Activated T-helper 9 cell treated with anti-CD3 and anti-CD28 coated beads, Interleukin-2, amount 50 U/mL, for 16 hours (primary cell): ENCODE measurements around the gene NOXRED1.

Source experiments
- DNase-seq: peaks from one replicate; pipeline ENCODE4 v3.0.0-alpha.2; 2020; ENCODE audit warnings: low read depth

NOXRED1 gene

DNA sequence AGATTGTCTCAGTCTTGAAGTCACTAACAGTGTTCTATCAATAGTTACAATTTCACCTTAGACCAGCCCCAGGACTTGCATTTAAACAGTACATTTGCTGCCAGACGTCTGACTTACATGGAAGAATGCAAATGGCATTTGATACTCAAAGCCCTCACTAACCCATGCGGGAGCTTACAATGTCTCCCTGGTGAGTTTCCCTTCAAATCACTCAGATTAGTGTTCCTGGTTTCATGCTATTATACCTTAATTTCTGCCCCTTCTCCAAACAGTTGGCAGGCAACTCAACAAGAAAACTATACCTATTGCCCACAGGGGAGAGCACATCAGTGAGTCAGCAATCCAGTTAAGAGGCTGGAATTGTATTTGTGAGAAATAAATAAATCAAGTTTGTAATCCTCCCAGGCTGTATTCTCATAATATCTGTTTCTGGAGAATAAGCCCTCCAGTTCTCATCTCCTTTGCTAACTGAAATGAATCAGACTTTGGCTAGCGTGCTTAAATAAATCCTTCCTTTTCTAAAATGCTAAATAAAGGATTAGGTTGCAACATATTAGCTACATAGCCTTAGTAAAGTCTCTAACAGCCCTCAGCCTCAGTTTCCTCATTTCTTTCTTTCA, 78.8 kb downstream of the NOXRED1 start:
- no peak for DNase-seq
